ACHN (cell line): ENCODE measurements around the gene GPC3.

Source experiments
- DNase-seq: peaks from one replicate; pipeline ENCODE4 v3.0.0-alpha.2; 2015
- in situ Hi-C: cut with HindIII; loops from 2 replicates; pipeline ENCODE4 v1.10.0; 2017; ENCODE audit warnings: low sequenced_read_pairs, low pct_ligation_motif_present, low pct_unique_long_range_greater_than_20kb

Gene GPC3

GRCh38 chrX:133611676-133612075 lies 373.7 kb downstream of the GPC3 start:
- in situ Hi-C loops, result no loop called here
- no peak for DNase-seq

DNA sequence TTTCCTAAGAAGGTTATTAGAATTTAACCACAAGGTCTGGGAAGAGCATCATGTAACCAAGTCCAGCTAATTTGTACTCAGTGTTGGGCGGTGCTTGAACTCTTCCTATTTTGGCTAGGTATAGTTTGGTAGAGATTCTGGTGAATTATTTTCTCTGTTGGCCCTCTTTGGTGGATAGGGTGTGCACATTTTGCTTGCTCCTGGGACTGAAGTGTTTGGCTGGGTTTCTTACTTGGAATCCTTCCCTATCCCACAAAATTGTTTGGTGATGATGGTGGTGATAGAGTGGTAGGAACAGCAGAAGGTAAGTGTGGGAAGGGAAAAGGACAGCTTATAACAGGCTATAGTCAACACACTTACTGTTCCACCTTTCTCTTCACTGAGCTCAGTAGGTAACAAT lies 375.3 kb downstream of the GPC3 start:
- in situ Hi-C loops, result no loop called here
- DNase-seq, result no peak

GRCh38 chrX:133609166-133609565 lies 376.2 kb downstream of the GPC3 start:
- in situ Hi-C loops, result no loop called here

GRCh38 chrX:133608406-133608805 lies 377.0 kb downstream of the GPC3 start:
- DNase-seq, result no peak
- in situ Hi-C loops, result no loop called here

More at GRCh38 chrX:133609166-133609565, 376.2 kb downstream of the GPC3 start:
- DNase-seq, result no peak

GRCh38 chrX:133607419-133608348 lies 377.7 kb downstream of the GPC3 start:
- in situ Hi-C loops, result no loop called here
- no peak for DNase-seq

DNA sequence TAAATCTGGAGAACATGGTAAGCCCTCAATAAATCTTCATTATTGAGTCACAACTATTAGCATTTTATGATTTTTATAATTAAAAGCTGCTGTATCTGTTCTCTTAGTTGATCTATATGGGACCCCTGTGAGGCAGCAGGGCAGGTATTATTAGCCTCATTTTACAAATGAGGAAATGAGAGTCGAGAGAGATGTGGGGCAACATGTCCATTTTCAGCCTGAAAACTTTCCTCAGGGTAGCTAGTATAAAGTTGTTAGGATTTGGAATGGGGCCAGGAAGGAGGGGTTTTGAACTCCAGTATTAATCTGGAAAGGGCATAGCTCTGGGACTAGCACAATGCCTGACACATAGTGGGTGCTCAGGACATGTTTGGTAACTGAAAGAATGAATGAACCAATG lies 378.4 kb downstream of the GPC3 start:
- in situ Hi-C loops, result no loop called here
- no peak for DNase-seq

GRCh38 chrX:133604801-133605200 lies 380.6 kb downstream of the GPC3 start:
- in situ Hi-C loops, result no loop called here
- no peak for DNase-seq

DNA sequence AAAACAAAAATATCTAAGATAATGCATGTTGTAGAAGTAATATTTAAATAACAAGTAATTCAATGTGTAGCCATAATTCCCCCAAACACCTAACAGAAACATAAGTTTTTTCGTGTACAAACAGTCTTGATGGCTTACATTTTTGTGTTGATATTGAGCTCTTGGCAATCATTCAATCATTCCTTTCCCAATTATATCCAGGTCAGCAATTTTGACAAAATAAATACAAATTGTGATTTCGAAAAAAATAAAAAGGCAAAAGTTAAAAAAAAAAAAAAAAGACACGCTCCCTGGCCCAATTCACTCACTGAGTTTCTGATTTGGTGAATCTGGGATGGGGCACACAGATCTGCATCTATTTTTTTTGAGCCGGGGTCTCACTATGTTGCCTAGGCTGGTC lies 382.5 kb downstream of the GPC3 start:
- in situ Hi-C loops, result no loop called here
- DNase-seq, result no peak

DNA sequence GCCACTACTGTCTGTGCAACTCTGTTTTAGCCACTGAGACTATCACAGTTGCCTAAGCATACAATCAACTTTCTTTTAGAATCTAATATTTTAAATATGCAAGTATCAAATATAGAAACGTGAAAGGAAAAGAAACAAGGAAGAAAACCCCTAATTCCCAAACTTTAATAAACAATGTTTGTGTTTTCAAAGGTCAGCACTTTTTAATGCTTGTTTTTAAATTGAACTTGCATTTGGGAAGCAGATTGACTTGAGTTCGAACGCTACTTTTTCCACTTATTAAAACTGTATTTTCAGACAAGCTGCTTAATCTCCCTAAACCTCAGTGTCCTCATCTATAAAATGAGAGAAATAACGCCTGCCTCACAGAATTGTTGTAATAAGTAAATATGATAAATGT lies 384.3 kb downstream of the GPC3 start:
- in situ Hi-C loops, result no loop called here
- no peak for DNase-seq

DNA sequence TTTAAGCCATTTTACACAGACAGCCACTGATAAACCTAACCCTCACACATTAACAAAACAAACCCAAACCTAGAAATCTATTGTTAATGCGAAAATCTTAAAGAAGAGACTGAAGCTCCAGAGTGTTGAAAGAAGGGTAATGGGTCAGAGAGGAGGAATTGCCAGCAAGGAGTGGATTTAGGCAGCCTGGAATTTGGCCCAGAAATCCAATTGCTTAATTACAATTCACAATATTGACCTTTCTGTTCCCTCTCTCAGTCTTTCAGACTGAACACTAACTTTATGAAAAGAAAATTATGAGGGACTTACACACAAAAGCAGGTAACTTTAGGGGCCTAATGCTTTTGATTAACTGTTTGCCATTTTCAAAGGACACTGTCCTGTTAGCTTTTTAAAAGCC lies 384.9 kb downstream of the GPC3 start:
- in situ Hi-C loops, result no loop called here
- no peak for DNase-seq

GRCh38 chrX:133598601-133599335 lies 386.6 kb downstream of the GPC3 start:
- DNase-seq, result no peak
- in situ Hi-C loops, result no loop called here

GRCh38 chrX:133594156-133594555 lies 391.2 kb downstream of the GPC3 start:
- in situ Hi-C loops, result no loop called here
- peak; percentile 4 for DNase-seq

- DNase-seq, result no peak
- in situ Hi-C loops, result no loop called here
These were observed 391.9 kb downstream of the GPC3 start for GRCh38 chrX:133593531-133593930.

- in situ Hi-C loops, result no loop called here
- no peak for DNase-seq
These were observed 394.5 kb downstream of the GPC3 start for GRCh38 chrX:133590703-133591505.

- DNase-seq, result no peak
- in situ Hi-C loops, result no loop called here
These were observed 396.6 kb downstream of the GPC3 start for GRCh38 chrX:133588827-133589226.

DNA sequence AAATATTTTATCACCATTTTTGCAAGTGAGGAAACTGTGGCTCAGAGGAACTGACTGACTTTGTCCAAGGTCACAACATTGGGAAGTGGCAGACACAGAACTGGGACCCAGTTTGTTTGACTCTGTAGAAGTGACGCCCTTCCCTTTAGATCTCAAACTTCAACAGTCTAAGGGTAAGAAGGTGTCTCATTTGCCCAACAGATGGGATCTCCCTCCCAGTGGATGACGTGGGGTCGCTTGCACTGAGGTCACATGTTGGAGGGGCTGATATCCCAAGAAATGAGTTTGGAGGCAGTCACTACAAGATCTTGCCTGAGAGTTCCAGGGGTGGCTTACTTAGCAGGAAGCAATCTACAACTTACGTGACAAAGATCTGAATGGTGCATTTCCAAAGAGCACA lies 397.6 kb downstream of the GPC3 start:
- in situ Hi-C loops, result no loop called here

DNA sequence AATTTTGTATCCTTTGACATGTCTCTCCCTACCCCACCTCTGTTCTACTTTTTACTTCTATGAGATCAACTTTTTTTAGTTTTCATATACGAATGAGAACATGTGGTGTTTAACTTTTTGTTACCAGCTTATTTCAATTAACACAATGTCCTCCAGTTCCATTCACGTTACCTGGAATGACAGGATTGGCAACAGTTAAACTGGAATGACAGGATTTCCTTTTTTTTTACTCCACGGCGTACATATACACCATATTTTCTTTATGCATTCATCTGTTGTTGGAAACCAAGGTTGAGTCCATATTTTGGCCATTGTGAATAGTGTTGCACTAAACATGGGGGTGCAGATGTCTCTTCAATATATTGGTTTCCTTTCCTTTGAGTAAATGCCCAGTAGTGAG lies 398.3 kb downstream of the GPC3 start:
- no peak for DNase-seq
- in situ Hi-C loops, result no loop called here

More for the DNA sequence above, 397.6 kb downstream of the GPC3 start:
- DNase-seq, result no peak

DNA sequence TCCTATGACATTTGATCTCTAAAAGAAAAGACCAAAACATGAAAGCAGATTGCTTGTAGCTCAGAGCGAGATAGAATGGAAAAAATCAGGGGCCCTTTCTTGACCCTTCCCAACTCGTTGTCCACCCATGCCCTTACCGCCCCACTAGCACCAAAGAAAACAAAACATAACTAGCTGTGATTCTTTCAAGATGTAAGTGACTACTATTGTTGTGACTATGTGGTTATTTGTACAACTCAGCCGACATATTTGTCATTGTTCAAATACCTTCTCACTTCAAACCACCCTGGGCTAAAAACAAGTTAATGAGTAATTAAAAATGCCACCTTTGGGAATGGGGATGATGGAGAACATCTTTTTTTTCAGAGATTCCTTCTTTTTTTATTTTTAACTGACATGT lies 399.0 kb downstream of the GPC3 start:
- in situ Hi-C loops, result no loop called here
- DNase-seq, result peak; percentile 52

GRCh38 chrX:133583825-133584224 lies 401.6 kb downstream of the GPC3 start:
- in situ Hi-C loops, result no loop called here

More at GRCh38 chrX:133583825-133584224, 401.6 kb downstream of the GPC3 start:
- no peak for DNase-seq
